Measurements from ENCODE around the gene ICA1. TPM values are rescaled to one million over a fixed set of nuclear protein-coding genes. Genes with fewer than 3 reads are reported as not detected.

The ICA1 gene
- total and polyA plus RNA-seq, 4 experiments from 2014 or later: 1.2 to 7.4 (median 2.4) TPM

- Histone ChIP-seq H3K4me1 (ENCODE audit: insufficient read depth, low read length) (peaks cover 73% of the 10 kb centered on the region), H3K9me3 (ENCODE audit: control insufficient read depth in 1 of 2, low read length in 2 of 2) (no peaks in the 10 kb centered on the region), H3K4me3 (ENCODE audit: low read length in 2 of 2) (no peak overlapping the region), H3K36me3 (ENCODE audit: insufficient read depth, low read length) (no peaks in the 10 kb centered on the region), H3K27ac (ENCODE audit: low read depth, low read length) (no peak overlapping the region), H3K27me3 (ENCODE audit: insufficient read depth, low read length) (no peaks in the 10 kb centered on the region)
- ChIA-PET POLR2A (ENCODE audit: partially characterized antibody) (interaction anchor here (5.9 to 11.6 kb wide), 2 partner anchors 8 to 16 kb away, joined by 49 to 101 read pairs; no protein-coding TSS in a partner anchor), CTCF (ENCODE audit: partially characterized antibody) (interaction anchor here (1.0 to 1.7 kb wide), 2 partner anchors 8 to 81 kb away, joined by 3 to 10 read pairs; no protein-coding TSS in a partner anchor)
- Mint-ChIP-seq H3K4me1 (peaks cover 44 to 74% (median 57%) of the 10 kb centered on the region in 4 donors), H3K27ac (peak overlapping the region in 3 of 7 donors; percentile 34 to 84 (median 57)), H3K9me3 (peaks cover 0 to 2% (median 0%) of the 10 kb centered on the region in 8 donors), H3K36me3 (peaks cover 0 to 3% of the 10 kb centered on the region in 2 donors), H3K27me3 (no peaks in the 10 kb centered on the region), H3K4me3 (peak overlapping the region in 2 of 8 donors; percentile 35 to 43)
- no peak for DNase-seq
- intact Hi-C loops (cut with micrococcal nuclease): no loop called here
These were observed 144.8 kb downstream of the ICA1 start for GRCh38 chr7:8117195-8117594.

- Mint-ChIP-seq H3K4me3 (peak overlapping the region in 6 of 8 donors; percentile 5 to 62 (median 48)), H3K9me3 (peaks cover 0 to 2% (median 0%) of the 10 kb centered on the region in 8 donors), H3K27ac (peak overlapping the region; percentile 75 to 97 (median 84)), H3K36me3 (peaks cover 0 to 1% of the 10 kb centered on the region in 2 donors), H3K27me3 (no peaks in the 10 kb centered on the region), H3K4me1 (peaks cover 37 to 61% (median 45%) of the 10 kb centered on the region in 4 donors)
- Histone ChIP-seq H3K4me1 (ENCODE audit: insufficient read depth, low read length) (peaks cover 60% of the 10 kb centered on the region), H3K4me3 (ENCODE audit: low read length in 2 of 2) (no peak overlapping the region), H3K27me3 (ENCODE audit: insufficient read depth, low read length) (no peaks in the 10 kb centered on the region), H3K27ac (ENCODE audit: low read depth, low read length) (no peak overlapping the region), H3K9me3 (ENCODE audit: control insufficient read depth in 1 of 2, low read length in 2 of 2) (no peaks in the 10 kb centered on the region), H3K36me3 (ENCODE audit: insufficient read depth, low read length) (no peaks in the 10 kb centered on the region)
- intact Hi-C loops (cut with micrococcal nuclease): loop anchor here (1.0 kb wide), 1 partner anchor 11 kb away; no protein-coding TSS in a partner anchor
- ChIA-PET POLR2A (ENCODE audit: partially characterized antibody) (interaction anchor here (1.8 to 11.6 kb wide), 3 partner anchors 9 to 145 kb away, joined by 8 to 101 read pairs (median 49); no protein-coding TSS in a partner anchor), CTCF (ENCODE audit: partially characterized antibody) (interaction anchor here (1.0 to 1.7 kb wide), 4 partner anchors 9 to 101 kb away, joined by 3 to 10 read pairs (median 4); no protein-coding TSS in a partner anchor)
- DNase-seq: peak in 2 of 5 donors; percentile 30 to 38
These were observed 146.2 kb downstream of the ICA1 start for GRCh38 chr7:8115547-8116402.

- H3K36me3 Mint-ChIP-seq: peaks cover 0 to under 1% of the 10 kb centered on the region in 2 donors
- H3K27me3 Mint-ChIP-seq: no peaks in the 10 kb centered on the region
- peak overlapping the region; percentile 52 to 97 (median 88) for H3K27ac Mint-ChIP-seq
- no peak for DNase-seq
- no peak overlapping the region for H3K4me3 ChIP-seq (ENCODE audit: low read length in 2 of 2)
- H3K36me3 ChIP-seq (ENCODE audit: insufficient read depth, low read length): no peaks in the 10 kb centered on the region
- intact Hi-C loops (cut with micrococcal nuclease): no loop called here
- POLR2A ChIA-PET (ENCODE audit: partially characterized antibody): interaction anchor here (1.5 to 5.9 kb wide), 3 partner anchors 11 to 62 kb away, joined by 7 to 49 read pairs (median 9); no protein-coding TSS in a partner anchor
- no peaks in the 10 kb centered on the region for H3K27me3 ChIP-seq (ENCODE audit: insufficient read depth, low read length)
- no peak overlapping the region for H3K27ac ChIP-seq (ENCODE audit: low read depth, low read length)
- H3K9me3 Mint-ChIP-seq: peaks cover 0 to 2% (median 0%) of the 10 kb centered on the region in 8 donors
- H3K4me1 Mint-ChIP-seq: peaks cover 37 to 56% (median 45%) of the 10 kb centered on the region in 4 donors
- no peaks in the 10 kb centered on the region for H3K9me3 ChIP-seq (ENCODE audit: control insufficient read depth in 1 of 2, low read length in 2 of 2)
- CTCF ChIA-PET (ENCODE audit: partially characterized antibody): interaction anchor here (1.6 kb wide), 1 partner anchor 12 kb away, joined by 5 read pairs; no protein-coding TSS in a partner anchor
- H3K4me1 ChIP-seq (ENCODE audit: insufficient read depth, low read length): peaks cover 50% of the 10 kb centered on the region
- H3K4me3 Mint-ChIP-seq: peak overlapping the region in 7 of 8 donors; percentile 8 to 64 (median 50)
These were observed 147.8 kb downstream of the ICA1 start for GRCh38 chr7:8114175-8114574.

- no peak for DNase-seq
- H3K27ac ChIP-seq (ENCODE audit: low read depth, low read length): no peak overlapping the region
- H3K4me1 ChIP-seq (ENCODE audit: insufficient read depth, low read length): peaks cover 42% of the 10 kb centered on the region
- no peaks in the 10 kb centered on the region for H3K27me3 Mint-ChIP-seq
- intact Hi-C loops (cut with micrococcal nuclease): no loop called here
- ChIA-PET CTCF (ENCODE audit: partially characterized antibody) (interaction anchor here (0.8 to 1.6 kb wide), 3 partner anchors 11 to 1300 kb away, joined by 3 to 5 read pairs (median 3); no protein-coding TSS in a partner anchor), POLR2A (ENCODE audit: partially characterized antibody) (interaction anchor here (0.6 to 5.9 kb wide), 5 partner anchors 12 to 519 kb away, joined by 3 to 49 read pairs (median 7); no protein-coding TSS in a partner anchor)
- no peak overlapping the region for H3K4me3 ChIP-seq (ENCODE audit: low read length in 2 of 2)
- no peak overlapping the region for H3K4me3 Mint-ChIP-seq
- no peaks in the 10 kb centered on the region for H3K36me3 ChIP-seq (ENCODE audit: insufficient read depth, low read length)
- H3K9me3 Mint-ChIP-seq: peaks cover 0 to 4% (median 0%) of the 10 kb centered on the region in 8 donors
- peak overlapping the region in 1 of 7 donors; percentile 79 for H3K27ac Mint-ChIP-seq
- H3K4me1 Mint-ChIP-seq: peaks cover 32 to 50% (median 42%) of the 10 kb centered on the region in 4 donors
- no peaks in the 10 kb centered on the region for H3K9me3 ChIP-seq (ENCODE audit: control insufficient read depth in 1 of 2, low read length in 2 of 2)
- no peaks in the 10 kb centered on the region for H3K27me3 ChIP-seq (ENCODE audit: insufficient read depth, low read length)
- H3K36me3 Mint-ChIP-seq: peaks cover 0 to under 1% of the 10 kb centered on the region in 2 donors
These were observed 148.8 kb downstream of the ICA1 start for GRCh38 chr7:8113184-8113583.

- no peaks in the 10 kb centered on the region for H3K27me3 ChIP-seq (ENCODE audit: insufficient read depth, low read length)
- POLR2A ChIA-PET (ENCODE audit: partially characterized antibody): interaction anchor here (0.6 to 5.9 kb wide), 4 partner anchors 12 to 519 kb away, joined by 3 to 49 read pairs (median 6); no protein-coding TSS in a partner anchor
- H3K4me3 Mint-ChIP-seq: no peak overlapping the region
- H3K27ac ChIP-seq (ENCODE audit: low read depth, low read length): no peak overlapping the region
- H3K36me3 Mint-ChIP-seq: peaks cover 0 to 2% of the 10 kb centered on the region in 2 donors
- H3K4me1 ChIP-seq (ENCODE audit: insufficient read depth, low read length): peaks cover 42% of the 10 kb centered on the region
- CTCF ChIA-PET (ENCODE audit: partially characterized antibody): interaction anchor here (0.8 to 1.3 kb wide), 2 partner anchors 12 to 1299 kb away, joined by 3 read pairs; no protein-coding TSS in a partner anchor
- H3K27me3 Mint-ChIP-seq: no peaks in the 10 kb centered on the region
- no peaks in the 10 kb centered on the region for H3K36me3 ChIP-seq (ENCODE audit: insufficient read depth, low read length)
- DNase-seq: no peak
- H3K4me3 ChIP-seq (ENCODE audit: low read length in 2 of 2): no peak overlapping the region
- intact Hi-C loops (cut with micrococcal nuclease): no loop called here
- no peak overlapping the region for H3K27ac Mint-ChIP-seq
- peaks cover 0 to 6% (median 0%) of the 10 kb centered on the region in 8 donors for H3K9me3 Mint-ChIP-seq
- peaks cover 31 to 49% (median 39%) of the 10 kb centered on the region in 4 donors for H3K4me1 Mint-ChIP-seq
- H3K9me3 ChIP-seq (ENCODE audit: control insufficient read depth in 1 of 2, low read length in 2 of 2): no peaks in the 10 kb centered on the region
These were observed 149.3 kb downstream of the ICA1 start for GRCh38 chr7:8112685-8113084.

- POLR2A ChIA-PET (ENCODE audit: partially characterized antibody): interaction anchor here (0.7 to 5.9 kb wide), 2 partner anchors 14 to 20 kb away, joined by 3 to 49 read pairs; no protein-coding TSS in a partner anchor
These were observed 150.5 kb downstream of the ICA1 start for GRCh38 chr7:8111282-8111960.

More at GRCh38 chr7:8111282-8111960, 150.5 kb downstream of the ICA1 start:
- peak overlapping the region in 2 of 7 donors; percentile 66 for H3K27ac Mint-ChIP-seq
- DNase-seq: no peak
- peaks cover 0 to 6% (median 0%) of the 10 kb centered on the region in 8 donors for H3K9me3 Mint-ChIP-seq
- H3K4me3 Mint-ChIP-seq: peak overlapping the region in 1 of 8 donors; percentile 20
- H3K4me1 Mint-ChIP-seq: peaks cover 26 to 41% (median 33%) of the 10 kb centered on the region in 4 donors
- intact Hi-C loops (cut with micrococcal nuclease): no loop called here
- Histone ChIP-seq H3K9me3 (ENCODE audit: control insufficient read depth in 1 of 2, low read length in 2 of 2) (no peaks in the 10 kb centered on the region), H3K27me3 (ENCODE audit: insufficient read depth, low read length) (no peaks in the 10 kb centered on the region), H3K4me1 (ENCODE audit: insufficient read depth, low read length) (peaks cover 39% of the 10 kb centered on the region), H3K27ac (ENCODE audit: low read depth, low read length) (no peak overlapping the region), H3K36me3 (ENCODE audit: insufficient read depth, low read length) (no peaks in the 10 kb centered on the region), H3K4me3 (ENCODE audit: low read length in 2 of 2) (no peak overlapping the region)
- CTCF ChIA-PET (ENCODE audit: partially characterized antibody): no interaction called here
- H3K36me3 Mint-ChIP-seq: peaks cover 0 to 2% of the 10 kb centered on the region in 2 donors
- no peaks in the 10 kb centered on the region for H3K27me3 Mint-ChIP-seq

Data from CD4-positive, alpha-beta memory T cell (primary cell).